GM18498 (cell line): ENCODE measurements around the gene MACROD2.
"Not testable (repeated sequence)": the region's sequence is repeated elsewhere in the genome, so short reads cannot be mapped to it uniquely, and the experiment has no call there.

ENCODE experiments used
- ATAC-seq: cut with Tn5 transposase; IDR thresholded peaks from one replicate; pipeline ENCODE4 v1.9.1; 2021; ENCODE audit warnings: mild to moderate bottlenecking, moderate library complexity; ENCODE audit not compliant: unreplicated experiment

MACROD2 gene

DNA sequence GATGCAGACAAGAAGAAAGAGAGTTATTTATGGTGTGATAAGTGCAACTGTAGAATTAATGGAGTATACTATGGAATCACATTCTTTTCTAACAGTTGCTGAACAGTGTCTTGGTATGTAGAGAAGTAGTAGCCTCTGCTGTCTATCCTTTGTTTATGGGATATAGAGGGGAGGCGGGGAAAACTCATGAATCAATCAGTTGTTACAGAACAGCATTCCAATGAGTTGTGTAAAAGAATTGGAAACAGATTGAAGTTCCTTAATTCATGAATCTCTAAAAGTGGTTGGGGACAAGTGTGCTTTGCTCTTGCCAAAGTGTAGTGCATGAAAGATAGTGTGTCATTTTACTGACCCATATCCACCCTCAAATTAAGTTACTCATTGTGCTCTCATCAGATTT is 264.4 kb downstream of the MACROD2 start:
- ATAC-seq, result no peak

DNA sequence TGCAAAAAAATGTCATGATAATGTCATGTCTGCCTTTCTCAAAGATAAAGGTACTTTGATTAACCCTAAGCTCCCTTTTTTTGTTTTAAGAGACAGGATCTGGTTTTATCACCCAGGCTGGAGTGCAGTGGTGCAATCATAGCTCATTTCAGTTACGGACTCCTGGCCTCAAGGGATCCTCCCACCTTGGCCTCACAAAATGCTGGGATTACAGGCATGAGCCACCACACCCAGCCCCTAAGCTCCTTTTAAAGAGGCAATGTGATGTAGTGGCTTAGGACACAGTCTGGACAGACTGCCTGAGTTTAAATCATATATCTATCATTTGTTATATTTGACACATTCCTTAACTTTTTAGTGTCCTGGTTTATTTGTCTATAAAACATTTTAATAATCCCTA is 265.1 kb downstream of the MACROD2 start:
- ATAC-seq, result no peak

DNA sequence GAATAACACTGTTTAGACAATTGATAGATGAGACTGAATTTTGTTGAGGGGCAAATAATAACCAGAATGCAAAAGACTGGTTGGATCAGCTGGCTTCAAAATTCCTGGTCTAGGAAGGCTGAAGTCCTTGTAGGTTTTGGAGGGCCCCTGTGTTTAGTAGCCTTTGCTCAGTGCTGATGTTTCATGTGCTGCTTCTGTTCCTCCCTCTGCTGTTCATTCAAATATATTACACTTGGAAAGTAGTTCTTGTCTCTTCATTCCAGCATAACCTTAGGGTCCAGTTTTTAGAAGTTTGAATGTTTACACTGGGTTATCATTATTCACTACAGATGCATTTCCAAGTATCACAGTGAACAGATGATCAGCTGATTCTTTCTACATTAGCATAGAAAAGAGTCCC is 269.6 kb downstream of the MACROD2 start:
- ATAC-seq, result no peak

DNA sequence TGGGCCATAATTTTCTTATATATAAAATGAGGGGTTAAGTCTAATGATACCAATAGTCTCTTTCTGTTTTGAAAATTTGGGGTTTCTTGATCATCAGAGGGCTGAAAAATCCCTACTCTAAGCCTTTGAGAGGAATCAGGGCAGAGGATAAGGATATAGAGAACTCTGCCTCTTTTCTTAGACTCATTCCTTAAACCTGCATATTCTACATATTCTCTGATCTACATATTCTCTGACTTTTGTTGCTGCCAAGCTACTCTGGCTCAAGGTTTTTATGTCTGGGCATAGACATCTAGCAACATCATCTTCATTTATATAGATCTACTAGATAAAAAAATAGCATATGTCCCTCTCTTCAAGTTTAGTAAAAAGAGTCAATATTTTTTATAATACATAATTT is 270.9 kb downstream of the MACROD2 start:
- ATAC-seq, result no peak

DNA sequence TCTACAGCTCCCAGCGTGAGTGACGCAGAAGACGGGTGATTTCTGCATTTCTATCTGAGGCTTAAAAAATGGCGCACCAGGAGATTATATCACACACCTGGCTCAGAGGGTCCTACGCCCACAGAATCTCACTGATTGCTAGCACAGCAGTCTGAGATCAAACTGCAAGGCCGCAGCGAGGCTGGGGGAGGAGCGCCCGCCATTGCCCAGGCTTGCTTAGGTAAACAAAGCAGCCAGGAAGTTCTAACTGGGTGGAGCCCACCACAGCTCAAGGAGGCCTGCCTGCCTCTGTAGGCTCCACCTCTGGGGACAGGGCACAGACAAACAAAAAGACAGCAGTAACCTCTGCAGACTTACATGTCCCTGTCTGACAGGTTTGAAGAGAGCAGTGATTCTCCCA is 275.4 kb downstream of the MACROD2 start:
- not testable (repeated sequence) for ATAC-seq

DNA sequence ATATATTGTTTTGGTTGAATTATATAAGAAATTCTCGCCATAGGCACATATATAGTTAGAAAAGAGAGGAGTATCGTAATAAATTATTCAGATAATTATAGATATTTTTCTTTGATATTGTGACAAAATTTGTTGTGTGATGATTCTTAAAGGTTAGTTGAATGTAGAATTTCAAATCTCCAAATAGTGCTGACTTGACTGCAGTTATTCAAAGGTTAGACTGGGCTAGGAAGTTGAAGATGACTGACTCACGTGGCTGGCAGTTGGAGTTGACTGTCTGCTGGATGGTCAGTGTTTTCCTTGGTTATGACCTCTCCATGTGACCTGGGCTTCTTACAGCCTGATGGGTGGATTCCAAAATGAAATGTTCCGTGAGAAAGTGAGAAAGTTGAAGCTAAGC is 286.8 kb downstream of the MACROD2 start:
- ATAC-seq, result no peak

DNA sequence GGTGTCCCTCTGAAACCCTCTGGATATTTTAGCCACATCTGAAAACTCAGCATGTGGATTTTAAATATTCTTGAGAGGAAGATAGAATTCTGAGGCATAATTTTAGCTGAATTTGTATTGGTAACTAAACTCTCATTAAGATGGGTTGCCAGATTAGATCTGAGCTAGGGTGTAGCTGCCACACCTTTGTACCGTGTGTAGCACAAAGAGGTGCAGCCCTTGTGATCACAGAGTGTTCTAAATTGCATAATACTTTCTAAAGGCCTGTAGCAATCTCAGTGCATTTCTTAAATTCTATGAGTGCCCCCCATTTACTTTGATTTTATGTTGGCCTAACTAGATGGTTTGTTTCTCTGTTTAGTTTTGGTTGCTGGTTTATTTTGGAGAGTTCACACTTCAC is 289.1 kb downstream of the MACROD2 start:
- no peak for ATAC-seq

DNA sequence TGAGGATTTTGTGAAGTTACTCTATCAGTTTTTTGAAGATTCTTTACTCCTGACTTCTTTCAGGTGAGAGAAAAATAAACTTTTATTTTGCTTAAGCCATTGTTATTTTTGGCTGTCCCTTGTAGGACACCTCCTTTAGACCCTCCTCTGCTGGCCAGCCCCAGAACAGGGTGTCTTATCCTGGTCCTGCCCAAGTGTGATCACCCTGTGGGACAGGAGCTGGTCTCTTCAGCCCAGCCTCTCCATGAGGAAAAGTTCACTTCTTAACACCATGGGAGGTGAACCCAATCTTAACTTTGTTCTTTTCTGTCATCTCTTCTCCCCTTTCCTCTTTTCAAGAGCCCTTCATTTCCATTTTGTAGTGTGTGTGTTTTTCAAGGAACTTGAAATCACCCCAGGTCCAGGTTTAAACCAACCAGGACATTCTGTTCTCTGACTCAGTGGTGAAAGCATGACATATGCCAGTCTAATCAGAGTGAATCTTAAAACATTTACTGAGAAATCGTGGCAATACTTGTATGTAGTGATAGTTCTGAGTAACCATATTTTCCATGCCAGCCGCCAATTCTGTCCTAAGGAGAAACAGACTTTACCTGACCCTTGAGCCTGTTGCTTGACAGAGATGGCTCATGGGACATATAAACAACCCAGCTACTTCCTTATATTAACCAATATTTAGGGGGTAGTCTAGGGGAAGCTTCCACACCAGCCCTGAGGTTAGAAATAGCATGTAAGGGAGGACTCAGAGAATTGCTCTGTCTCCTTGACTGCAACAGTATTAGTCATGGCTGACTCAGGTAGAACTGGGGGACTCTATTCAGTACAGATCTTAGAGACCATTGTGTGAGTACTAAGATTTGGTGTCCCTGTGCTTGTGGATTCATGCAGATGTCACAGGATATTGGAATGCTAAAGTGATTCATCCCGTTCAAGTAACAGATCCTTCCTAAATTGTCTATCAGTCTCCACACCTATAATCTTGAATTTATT is 293.3 kb downstream of the MACROD2 start:
- no peak for ATAC-seq

DNA sequence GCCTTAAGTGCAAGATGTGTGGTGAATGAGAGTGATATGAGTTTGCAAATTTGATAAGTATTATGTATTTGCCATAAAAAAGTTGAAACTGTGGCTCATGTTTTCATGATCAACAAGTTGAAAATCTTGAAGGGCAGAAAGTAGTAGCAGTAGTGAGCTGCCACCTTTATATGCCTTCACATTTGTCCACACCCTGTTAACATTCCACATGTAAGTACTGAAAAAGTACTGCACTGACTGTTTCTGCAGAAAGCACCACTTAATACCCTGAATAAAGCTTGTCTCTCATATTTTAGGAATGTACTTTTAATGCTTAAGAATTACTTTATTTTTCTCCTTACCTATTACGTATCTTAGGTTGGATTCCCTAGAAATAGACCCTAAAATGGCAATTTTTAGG is 296.2 kb downstream of the MACROD2 start:
- no peak for ATAC-seq

DNA sequence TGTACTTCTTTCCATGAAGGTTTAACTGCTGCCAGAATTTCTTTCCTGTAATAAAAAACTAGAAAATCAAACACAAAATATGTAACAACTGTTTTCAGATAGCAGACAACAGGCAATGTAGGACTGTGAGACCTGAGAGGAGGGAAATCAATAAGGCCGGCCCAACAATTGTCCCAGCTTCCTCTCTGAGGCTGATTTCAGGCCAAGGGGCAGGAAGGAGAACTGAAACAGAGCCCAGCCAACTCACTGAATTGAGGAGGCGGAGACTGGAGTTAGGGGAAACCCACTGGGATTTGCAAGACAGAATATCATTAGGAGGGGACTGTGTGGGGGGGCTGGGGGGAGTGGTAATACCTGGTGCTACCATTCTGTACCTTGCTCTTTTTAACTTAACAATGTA is 299.9 kb downstream of the MACROD2 start:
- no peak for ATAC-seq

DNA sequence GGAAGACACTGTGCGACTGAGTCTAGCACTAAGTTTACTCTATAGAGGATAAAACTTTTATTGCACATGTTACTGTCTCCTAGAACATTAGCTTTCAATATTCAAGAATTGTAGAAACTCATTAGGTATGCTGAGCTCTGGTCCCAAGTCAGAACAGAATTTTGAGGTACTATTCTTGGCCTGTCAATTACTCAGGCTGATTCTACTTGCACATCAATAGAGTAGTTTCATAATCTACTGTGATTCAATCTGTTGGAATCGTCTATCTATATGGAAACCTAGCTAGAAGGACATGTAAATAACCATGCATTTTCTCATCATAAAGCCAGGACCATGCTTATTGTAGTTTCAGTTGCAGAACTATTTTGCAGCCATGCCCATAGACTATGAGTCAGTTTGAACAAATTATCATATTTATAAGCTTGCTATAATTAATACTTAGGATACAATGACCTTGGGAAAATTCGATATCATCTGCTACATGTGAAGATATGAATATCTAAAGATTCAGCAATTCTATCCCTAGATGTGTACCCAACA is 300.5 kb downstream of the MACROD2 start:
- ATAC-seq, result no peak

DNA sequence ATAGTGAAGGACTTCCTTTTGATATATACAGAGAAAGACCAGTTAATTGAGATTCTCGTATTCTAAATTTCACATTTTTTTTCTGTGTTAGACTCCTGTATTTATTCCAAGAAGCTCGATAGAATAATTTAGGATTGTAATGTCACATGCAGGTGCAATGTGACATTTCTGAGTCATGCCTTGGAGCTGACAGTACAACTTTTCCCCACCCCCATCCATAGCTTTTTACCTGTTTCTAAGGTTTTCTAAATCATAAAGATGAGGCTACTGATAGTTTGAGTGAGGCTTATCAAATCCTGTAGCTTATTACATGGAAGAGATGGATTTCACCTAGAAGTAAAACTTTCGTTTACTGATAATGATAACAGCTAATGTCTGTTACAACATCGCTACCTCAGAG is 304.5 kb downstream of the MACROD2 start:
- ATAC-seq, result no peak

DNA sequence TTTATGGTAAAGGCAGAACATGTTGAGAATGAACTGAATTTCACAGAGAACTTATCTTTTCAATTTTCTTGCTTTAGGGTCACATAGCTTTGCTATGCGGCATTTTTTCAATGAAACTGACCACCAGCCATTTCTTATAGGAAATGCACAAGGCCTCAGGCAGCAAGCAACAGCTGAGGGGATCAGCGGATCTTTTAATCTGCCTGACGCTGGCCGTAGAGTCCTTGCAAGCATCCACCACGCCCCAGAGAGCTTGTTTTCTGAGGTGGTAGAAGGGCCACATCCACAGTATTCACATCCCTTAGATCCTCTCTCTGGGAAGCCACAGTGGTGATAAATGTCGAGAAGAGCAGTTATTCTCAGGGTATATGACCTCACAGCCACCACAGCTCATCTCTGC is 307.8 kb downstream of the MACROD2 start:
- ATAC-seq, result no peak

DNA sequence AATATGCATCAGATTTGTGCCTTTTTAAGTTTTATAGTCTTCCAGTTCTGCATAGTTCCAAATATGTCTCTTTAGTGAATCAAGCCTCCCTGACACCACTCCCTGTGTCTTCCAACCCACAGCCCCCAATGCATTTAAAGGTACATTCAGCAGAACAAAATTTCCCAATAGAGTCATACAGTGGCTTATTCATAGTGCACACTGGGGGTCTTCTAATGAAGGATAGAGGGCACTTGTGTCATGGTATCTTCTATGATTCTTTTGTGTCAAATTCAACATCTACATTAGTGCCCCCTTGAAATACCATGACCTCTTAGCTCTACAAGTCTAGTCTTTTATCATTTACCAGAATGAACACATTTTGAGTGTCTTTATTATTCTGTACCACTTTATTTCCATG is 308.3 kb downstream of the MACROD2 start:
- ATAC-seq, result no peak

DNA sequence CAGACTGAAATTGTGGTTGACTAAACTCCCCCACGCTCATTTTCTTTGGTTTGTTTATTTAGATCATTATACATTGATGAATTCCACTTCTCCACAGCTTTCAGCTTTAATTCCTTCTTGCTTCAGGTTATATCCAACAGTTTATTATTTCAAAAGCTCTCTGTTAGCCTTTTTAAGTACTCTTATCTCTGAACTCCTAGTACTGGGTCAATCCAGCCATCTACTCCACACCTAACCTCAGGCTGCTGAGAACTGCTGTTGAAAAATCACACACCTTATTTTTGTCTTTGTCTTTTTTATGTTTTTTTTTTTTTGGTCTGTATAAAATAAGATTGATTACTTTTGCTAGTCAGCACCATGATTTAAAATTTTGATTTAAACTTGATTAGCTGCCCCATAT is 309.2 kb downstream of the MACROD2 start:
- ATAC-seq, result no peak

DNA sequence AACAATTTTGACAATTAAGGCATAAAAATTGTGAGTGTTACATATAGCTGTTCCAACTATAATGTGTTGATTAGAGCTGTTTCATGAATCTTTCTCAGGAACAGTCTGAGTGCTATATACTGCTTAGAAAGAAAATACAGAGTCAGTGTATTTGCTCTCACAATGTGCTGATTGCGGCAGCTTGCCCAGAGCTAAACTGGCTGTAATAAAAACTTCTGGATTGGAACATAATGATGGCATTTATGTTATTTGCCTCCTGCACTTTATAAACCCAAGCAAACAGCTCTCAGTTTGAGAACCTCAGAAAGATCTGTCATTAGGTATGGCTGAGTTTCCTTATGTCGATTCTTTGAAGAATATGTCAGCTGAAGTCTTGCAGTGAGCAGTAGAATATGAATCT is 312.6 kb downstream of the MACROD2 start:
- no peak for ATAC-seq

DNA sequence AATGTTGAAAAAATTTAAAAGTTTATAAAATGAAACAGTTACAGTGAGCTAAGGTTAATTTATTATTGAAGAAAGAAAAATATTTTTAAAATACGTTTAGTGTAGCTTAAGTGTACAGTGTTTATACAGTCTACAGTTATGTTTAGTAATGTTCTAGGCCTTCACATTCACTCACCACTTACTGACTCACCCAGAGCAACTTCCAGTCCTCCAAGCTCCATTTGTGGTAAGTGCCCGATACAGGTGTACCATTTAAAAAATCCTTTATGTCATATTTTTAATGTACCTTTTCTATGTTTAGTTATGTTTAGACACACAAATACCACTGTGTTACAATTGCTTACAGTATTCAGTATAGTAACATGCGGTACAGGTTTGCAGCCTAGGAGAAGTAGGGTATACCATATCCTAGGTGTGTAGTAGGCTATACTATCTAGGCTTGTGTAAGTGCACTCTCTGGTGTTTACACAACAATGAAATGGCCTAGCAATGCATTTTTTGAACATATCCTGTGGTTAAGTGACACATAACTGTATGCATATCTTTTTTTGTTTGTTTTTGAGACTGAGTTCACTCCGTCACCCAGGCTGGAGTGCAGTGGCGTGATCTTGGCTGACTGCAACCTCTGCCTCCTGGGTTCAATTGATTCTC is 315.8 kb downstream of the MACROD2 start:
- no peak for ATAC-seq

DNA sequence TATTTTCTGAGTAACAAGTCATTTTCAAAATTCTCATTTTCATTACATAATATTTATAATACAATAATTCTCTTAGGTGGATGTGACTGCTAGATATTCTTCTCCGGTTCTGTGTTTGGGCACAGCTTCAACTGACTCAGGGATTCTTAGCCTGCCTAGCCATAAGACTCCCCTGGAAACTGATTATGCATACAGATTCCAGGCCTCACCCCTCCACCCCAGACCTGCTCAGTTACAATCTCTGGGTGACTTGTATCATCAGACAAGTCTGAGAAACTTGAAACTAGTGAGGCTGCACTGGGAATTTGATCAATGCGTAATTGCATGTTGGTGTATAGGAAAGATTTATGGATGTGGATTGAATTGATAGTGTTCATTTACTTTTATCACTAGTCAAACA is 316.7 kb downstream of the MACROD2 start:
- no peak for ATAC-seq

DNA sequence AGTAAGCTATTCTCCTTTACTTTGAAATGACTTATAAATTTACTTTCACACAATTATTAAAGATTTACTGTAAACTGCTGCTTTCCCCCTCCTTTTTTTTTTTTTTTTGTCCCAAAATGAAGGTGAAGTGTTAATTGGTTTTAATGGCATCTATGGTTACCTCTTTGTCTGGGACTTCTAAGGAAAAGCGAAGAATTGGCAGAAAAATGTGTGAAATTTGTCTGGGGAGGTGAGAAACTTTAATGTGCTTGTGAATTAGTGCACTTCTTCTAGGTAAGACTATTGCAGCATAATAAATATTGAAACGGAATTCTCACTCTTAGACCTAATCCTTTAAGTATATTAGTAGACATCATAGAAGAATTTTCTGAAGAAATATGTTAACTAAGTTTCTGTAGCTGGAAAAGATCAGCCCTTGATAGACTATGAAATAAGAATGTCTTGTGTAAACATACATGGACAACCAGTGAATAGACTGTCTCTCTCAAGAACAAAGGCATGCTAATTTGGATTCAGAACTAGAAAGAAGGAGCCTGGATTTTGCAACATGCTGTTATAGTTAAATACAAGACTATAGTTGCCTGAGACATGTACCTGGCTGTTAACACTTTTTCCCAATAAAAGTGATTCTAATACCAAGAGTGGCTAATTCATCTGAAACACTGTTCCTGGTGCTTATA is 318.2 kb downstream of the MACROD2 start:
- no peak for ATAC-seq

DNA sequence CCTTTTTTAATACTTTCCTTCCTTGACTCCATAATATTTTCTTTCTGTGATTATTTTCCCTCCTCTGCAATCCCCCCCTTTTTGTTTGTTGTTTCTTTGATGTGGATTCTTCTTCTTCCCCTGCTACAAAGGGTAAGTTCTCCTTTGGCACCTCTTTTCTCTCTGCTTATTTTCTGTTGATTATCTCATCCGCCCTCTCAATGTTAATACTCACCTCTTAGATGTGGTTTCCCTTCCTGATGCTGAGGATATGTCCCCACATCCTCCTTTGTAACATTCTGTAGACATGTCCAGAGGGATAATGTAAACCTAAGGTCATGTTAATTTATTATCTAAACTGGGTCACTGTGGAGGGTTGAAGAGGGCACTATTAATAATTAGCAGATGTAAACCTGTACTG is 324.4 kb downstream of the MACROD2 start:
- ATAC-seq, result no peak

DNA sequence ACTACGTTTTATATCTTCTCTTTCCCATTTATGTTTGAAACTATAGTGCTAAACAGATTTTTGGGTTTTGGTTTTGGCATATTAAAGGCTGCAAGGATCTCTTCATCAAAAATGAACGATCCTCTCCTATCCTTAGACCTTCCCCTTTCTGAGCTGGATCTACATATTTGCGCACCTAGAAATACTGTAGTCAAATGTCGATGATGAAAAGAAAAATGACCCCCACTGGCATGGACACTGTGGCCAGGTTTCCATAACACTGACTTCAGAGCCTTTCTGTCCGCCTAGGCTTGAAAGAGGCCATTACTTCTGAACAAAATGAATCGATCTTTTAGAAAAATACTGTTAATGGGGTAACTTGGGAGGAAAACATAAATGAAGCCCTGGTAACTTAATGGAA is 336.3 kb downstream of the MACROD2 start:
- ATAC-seq, result no peak

DNA sequence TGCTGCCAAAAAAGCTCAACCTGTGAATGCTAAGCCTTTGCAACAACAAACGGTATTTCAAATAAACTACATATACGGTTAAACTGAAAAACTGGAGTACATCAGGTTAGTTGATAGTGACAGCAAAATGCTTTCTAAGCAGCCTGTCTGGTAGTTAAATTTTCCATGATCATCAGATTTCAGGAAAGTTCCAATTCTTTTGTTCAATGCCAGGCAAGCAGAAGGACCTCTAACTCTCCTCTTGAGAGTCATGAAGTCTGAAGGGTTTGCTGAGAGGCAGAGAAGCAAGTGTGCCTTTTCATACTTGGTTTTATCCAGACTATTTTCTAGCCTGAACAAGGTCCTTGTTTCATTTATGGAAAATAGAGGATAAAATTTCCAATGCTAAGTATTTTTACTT is 337.6 kb downstream of the MACROD2 start:
- ATAC-seq, result no peak
